B cell (primary cell): Measurements from ENCODE around the gene MYO9B. TPM values are rescaled to one million over a fixed set of nuclear protein-coding genes. Genes with fewer than 3 reads are reported as not detected.

Source experiments
- ATAC-seq: fragments of 200-7000 bp; cut with Tn5 transposase; one replicate; pipeline ENCODE4 v1.10.0; 2021; ENCODE audit warnings: low read depth, mild to moderate bottlenecking, moderate number of reproducible peaks, moderate library complexity
- CTCF ChIA-PET: fragments of 350-600 bp; sonication (Branson Sonifier 250); formaldehyde crosslinking; loops from one replicate; lab custom pipeline; 2021; ENCODE audit warnings: antibody characterized with exemption, inconsistent platforms; lab: Charles Lee
- POLR2A ChIA-PET: fragments of 350-600 bp; sonication (Branson Sonifier 250); formaldehyde crosslinking; loops from one replicate; lab custom pipeline; 2021; ENCODE audit warnings: antibody characterized with exemption; lab: Charles Lee
- DNase-seq: peaks from one replicate; pipeline ENCODE4 v3.0.0; 2013
- H2AFZ ChIP-seq: 2 replicates; pipeline ENCODE4 v1.6.1; 2012; ENCODE audit warnings: mild to moderate bottlenecking, low read depth, low read length; ENCODE audit not compliant: insufficient read depth, poor library complexity, severe bottlenecking
- H3K27ac ChIP-seq, 2 donors: 1 replicate in 1 of 2; 2 replicates in 1 of 2; pipeline ENCODE4 v1.5.1; 2012 to 2013; ENCODE audit warnings: low read length in 2 of 2, mild to moderate bottlenecking in 2 of 2, moderate library complexity in 1 of 2
- H3K27me3 ChIP-seq, 4 experiments: fragments of 200-600 bp in 1 of 4; sonication (generic) in 1 of 4; replicated peaks in 1 of 4; 1 replicate in 2 of 4; 2 replicates in 2 of 4; pipeline versions ENCODE4 v1.6.1 to v1.7.0; 2013 to 2016; ENCODE audit warnings: low read length in 3 of 4, mild to moderate bottlenecking in 2 of 4, mixed read lengths in 1 of 4, moderate library complexity in 1 of 4; ENCODE audit not compliant: insufficient read depth in 4 of 4, control insufficient read depth in 3 of 4; ENCODE audit errors: control extremely low read depth in 1 of 4
- H3K36me3 ChIP-seq, 2 experiments: replicated peaks in 1 of 2; 1 replicate in 1 of 2; 2 replicates in 1 of 2; pipeline versions ENCODE4 v1.6.1 to v1.7.1; 2013; ENCODE audit warnings: low read length in 1 of 2; ENCODE audit not compliant: insufficient read depth in 2 of 2, control insufficient read depth in 1 of 2; ENCODE audit errors: control extremely low read depth in 1 of 2, extremely low read depth in 1 of 2
- H3K4me1 ChIP-seq, 2 donors: fragments of 200-600 bp in 1 of 2; sonication (generic) in 1 of 2; 1 replicate in 1 of 2; 2 replicates in 1 of 2; pipeline versions ENCODE4 v1.5.1 to v1.6.1; 2013 to 2017; ENCODE audit warnings: low read length in 2 of 2; ENCODE audit not compliant: control insufficient read depth in 2 of 2, insufficient read depth in 2 of 2
- H3K4me2 ChIP-seq: replicated peaks from 2 replicates; pipeline ENCODE3; 2012; ENCODE audit warnings: mild to moderate bottlenecking, low read depth, low read length; ENCODE audit not compliant: poor library complexity, severe bottlenecking
- H3K4me3 ChIP-seq, 5 experiments: fragments of 200-600 bp in 1 of 5; sonication (generic) in 1 of 5; 1 replicate in 3 of 5; 2 replicates in 2 of 5; pipeline versions ENCODE4 v1.5.1 to v1.7.0; 2011 to 2016; ENCODE audit warnings: low read length in 4 of 5, mild to moderate bottlenecking in 4 of 5, low read depth in 2 of 5, control low read depth in 1 of 5, moderate library complexity in 1 of 5; ENCODE audit not compliant: insufficient read depth in 1 of 5; ENCODE audit errors: control extremely low read depth in 1 of 5, extremely low read depth in 1 of 5
- H3K79me2 ChIP-seq: fragments of 200-600 bp; sonication (generic); one replicate; pipeline ENCODE4 v1.6.0; 2016; ENCODE audit warnings: low read length; ENCODE audit not compliant: control insufficient read depth, insufficient read depth
- H3K9ac ChIP-seq: fragments of 200-600 bp; sonication (generic); 2 replicates; pipeline ENCODE4 v1.6.1; 2017; ENCODE audit warnings: mild to moderate bottlenecking, low read length, moderate library complexity
- H3K9me3 ChIP-seq, 3 donors: one replicate each; pipeline versions ENCODE4 v1.6.1 to v1.7.1; 2013; ENCODE audit warnings: low read length in 2 of 3; ENCODE audit not compliant: control insufficient read depth in 2 of 3, insufficient read depth in 1 of 3; ENCODE audit errors: control extremely low read depth in 1 of 3
- H4K20me1 ChIP-seq: 2 replicates; pipeline ENCODE4 v1.6.0; 2012; ENCODE audit warnings: mild to moderate bottlenecking, low read length; ENCODE audit not compliant: insufficient read depth, control insufficient read depth, poor library complexity, severe bottlenecking
- H3K27ac Mint-ChIP-seq: one replicate; pipeline ENCODE4 v1.8.0; 2021; ENCODE audit warnings: mixed read lengths
- H3K27me3 Mint-ChIP-seq: one replicate; pipeline ENCODE4 v1.8.0; 2021; ENCODE audit warnings: mixed read lengths
- H3K4me1 Mint-ChIP-seq: one replicate; pipeline ENCODE4 v1.8.0; 2021; ENCODE audit warnings: mixed read lengths
- H3K4me3 Mint-ChIP-seq: one replicate; pipeline ENCODE4 v1.8.0; 2021; ENCODE audit warnings: mixed read lengths
- H3K9me3 Mint-ChIP-seq: one replicate; pipeline ENCODE4 v1.8.0; 2022; ENCODE audit warnings: mixed read lengths; ENCODE audit not compliant: insufficient read depth
- EZH2 ChIP-seq: IDR thresholded peaks from 2 replicates; pipeline ENCODE4 v1.6.1; 2012; ENCODE audit warnings: borderline replicate concordance, low read depth, mild to moderate bottlenecking, moderate library complexity, low read length; ENCODE audit not compliant: insufficient read depth, poor library complexity, severe bottlenecking
- WGBS: methylation state at CpG from one replicate; pipeline ENCODE4 v1.1.5; 2013; ENCODE audit warnings: missing lambda C conversion rate; ENCODE audit not compliant: insufficient coverage; 5-methylcytosine and 5-hydroxymethylcytosine counted together
- intact Hi-C: fragments of 100-400 bp; cut with micrococcal nuclease; formaldehyde crosslinking; loops from one replicate; pipeline ENCODE4 v1.10.0; 2022
- polyA plus RNA-seq: library from polyadenylated mRNA; depleted of rRNA; stranded (reverse); fragments of >200 nt; gene quantifications from 2 replicates; pipeline ENCODE4 v1.2.3, GENCODE V29; 2012
- total RNA-seq, 2 donors: library from RNA; stranded (reverse); fragments of 120-200 nt in 1 of 2; gene quantifications; 1 replicate in 1 of 2; 2 replicates in 1 of 2; pipeline versions ENCODE4 v1.2.3 to v1.2.4, GENCODE V29; 2013 to 2022
- TF ChIP-seq, protein P1 (sequence below): fragments of 200-600 bp; IDR thresholded peaks from one replicate; pipeline ENCODE4 v1.8.0; 2022; ENCODE audit warnings: antibody characterized with exemption, mild to moderate bottlenecking

MYO9B gene
- total and polyA plus RNA-seq, 2 donors (not counting 1 experiment from before 2014, with no cell fraction given), result 256 to 273 TPM

DNA sequence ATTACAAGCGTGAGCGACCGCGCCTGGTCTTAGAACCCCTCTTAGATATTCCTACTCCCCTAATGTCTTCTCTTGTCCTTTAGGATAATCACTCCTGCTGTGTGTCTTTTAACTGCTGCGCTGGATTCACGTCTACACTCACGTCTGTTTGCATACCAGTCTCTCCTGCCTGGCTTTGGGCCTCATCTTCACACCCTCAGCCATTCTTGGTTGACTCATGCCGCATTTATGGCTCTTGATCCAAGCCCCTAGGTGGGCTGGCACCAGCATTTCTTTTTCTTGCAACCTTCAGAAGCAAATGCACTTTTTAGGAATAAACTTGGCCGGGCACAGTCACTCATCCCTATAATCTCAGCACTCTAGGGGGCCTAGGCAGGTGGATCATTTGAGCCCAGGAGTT is 22.7 kb downstream of the MYO9B start:
- ATAC-seq, result no peak
- ChIA-PET CTCF (no interaction called here), POLR2A (interaction anchor here (0.6 kb wide), 1 partner anchor 17 kb away, joined by 5 read pairs; no protein-coding TSS in a partner anchor)
- H2AFZ ChIP-seq, result no peak overlapping the region
- Mint-ChIP-seq H3K27me3 (no peaks in the 10 kb centered on the region), H3K4me3 (no peak overlapping the region), H3K27ac (no peak overlapping the region), H3K4me1 (peaks cover 40% of the 10 kb centered on the region), H3K9me3 (no peaks in the 10 kb centered on the region)
- H3K36me3 ChIP-seq, result peaks cover 2 to 26% of the 10 kb centered on the region in 2 experiments
- no peaks in the 10 kb centered on the region for H3K27me3 ChIP-seq
- DNase-seq, result no peak
- no peak for TF ChIP-seq EZH2
- TF ChIP-seq, protein P1, sequence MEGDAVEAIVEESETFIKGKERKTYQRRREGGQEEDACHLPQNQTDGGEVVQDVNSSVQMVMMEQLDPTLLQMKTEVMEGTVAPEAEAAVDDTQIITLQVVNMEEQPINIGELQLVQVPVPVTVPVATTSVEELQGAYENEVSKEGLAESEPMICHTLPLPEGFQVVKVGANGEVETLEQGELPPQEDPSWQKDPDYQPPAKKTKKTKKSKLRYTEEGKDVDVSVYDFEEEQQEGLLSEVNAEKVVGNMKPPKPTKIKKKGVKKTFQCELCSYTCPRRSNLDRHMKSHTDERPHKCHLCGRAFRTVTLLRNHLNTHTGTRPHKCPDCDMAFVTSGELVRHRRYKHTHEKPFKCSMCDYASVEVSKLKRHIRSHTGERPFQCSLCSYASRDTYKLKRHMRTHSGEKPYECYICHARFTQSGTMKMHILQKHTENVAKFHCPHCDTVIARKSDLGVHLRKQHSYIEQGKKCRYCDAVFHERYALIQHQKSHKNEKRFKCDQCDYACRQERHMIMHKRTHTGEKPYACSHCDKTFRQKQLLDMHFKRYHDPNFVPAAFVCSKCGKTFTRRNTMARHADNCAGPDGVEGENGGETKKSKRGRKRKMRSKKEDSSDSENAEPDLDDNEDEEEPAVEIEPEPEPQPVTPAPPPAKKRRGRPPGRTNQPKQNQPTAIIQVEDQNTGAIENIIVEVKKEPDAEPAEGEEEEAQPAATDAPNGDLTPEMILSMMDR, result no peak
- WGBS, result 94% methylated on average over 9 of the region's 9 CpGs
- peaks cover 99% of the 10 kb centered on the region for H3K79me2 ChIP-seq
- peaks cover 0 to 13% (median 5%) of the 10 kb centered on the region in 3 donors for H3K9me3 ChIP-seq
- H3K4me2 ChIP-seq, result no peak overlapping the region
- intact Hi-C loops, result no loop called here
- H3K4me3 ChIP-seq, result no peak overlapping the region
- peaks cover 92% of the 10 kb centered on the region for H4K20me1 ChIP-seq
- no peak overlapping the region for H3K27ac ChIP-seq
- peaks cover 5 to 19% of the 10 kb centered on the region in 2 donors for H3K4me1 ChIP-seq
- H3K9ac ChIP-seq, result no peak overlapping the region

DNA sequence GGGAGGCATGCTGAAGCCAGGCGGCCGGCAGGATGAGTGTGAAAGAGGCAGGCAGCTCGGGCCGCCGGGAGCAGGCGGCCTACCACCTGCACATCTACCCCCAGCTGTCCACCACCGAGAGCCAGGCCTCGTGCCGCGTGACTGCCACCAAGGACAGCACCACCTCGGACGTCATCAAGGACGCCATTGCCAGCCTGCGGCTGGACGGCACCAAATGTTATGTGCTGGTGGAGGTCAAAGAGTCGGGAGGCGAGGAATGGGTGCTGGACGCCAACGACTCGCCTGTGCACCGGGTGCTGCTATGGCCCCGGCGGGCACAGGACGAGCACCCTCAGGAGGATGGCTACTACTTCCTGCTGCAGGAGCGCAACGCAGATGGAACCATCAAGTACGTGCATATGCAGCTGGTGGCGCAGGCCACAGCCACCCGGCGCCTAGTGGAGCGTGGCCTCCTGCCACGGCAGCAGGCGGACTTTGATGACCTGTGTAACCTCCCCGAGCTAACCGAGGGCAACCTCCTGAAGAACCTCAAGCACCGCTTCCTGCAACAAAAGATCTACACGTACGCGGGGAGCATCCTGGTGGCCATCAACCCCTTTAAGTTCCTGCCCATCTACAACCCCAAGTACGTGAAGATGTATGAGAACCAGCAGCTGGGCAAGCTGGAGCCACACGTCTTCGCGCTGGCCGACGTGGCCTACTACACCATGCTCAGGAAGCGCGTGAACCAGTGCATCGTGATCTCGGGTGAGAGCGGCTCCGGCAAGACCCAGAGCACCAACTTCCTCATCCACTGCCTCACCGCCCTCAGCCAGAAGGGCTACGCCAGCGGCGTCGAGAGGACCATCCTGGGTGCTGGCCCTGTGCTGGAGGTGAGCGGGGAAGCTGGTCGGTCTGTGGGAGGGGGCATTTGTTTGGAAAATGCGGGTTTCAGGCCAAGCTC is 26.4 kb downstream of the MYO9B start:
- Histone ChIP-seq H4K20me1 (peaks cover 77% of the 10 kb centered on the region), H3K9me3 (peaks cover 0 to 16% (median 5%) of the 10 kb centered on the region in 3 donors), H2AFZ (no peak overlapping the region), H3K36me3 (peaks cover 2 to 38% of the 10 kb centered on the region in 2 experiments), H3K79me2 (peaks cover 97% of the 10 kb centered on the region), H3K27me3 (no peaks in the 10 kb centered on the region), H3K4me3 (no peak overlapping the region), H3K4me2 (no peak overlapping the region), H3K9ac (no peak overlapping the region), H3K27ac (peak overlapping the region; percentile 46 to 53), H3K4me1 (peaks cover 37 to 55% of the 10 kb centered on the region in 2 donors)
- Mint-ChIP-seq H3K4me3 (peak overlapping the region; percentile 34), H3K9me3 (no peaks in the 10 kb centered on the region), H3K27me3 (no peaks in the 10 kb centered on the region), H3K27ac (peak overlapping the region; percentile 80), H3K4me1 (peaks cover 59% of the 10 kb centered on the region)
- DNase-seq (peak; percentile 50), ATAC-seq (peak; percentile 38)
- 85% methylated on average over 57 of the region's 59 CpGs for WGBS
- intact Hi-C loops, result no loop called here
- POLR2A ChIA-PET, result interaction anchor here (0.6 to 0.9 kb wide), 2 partner anchors 10 to 18 kb away, joined by 3 to 8 read pairs; no protein-coding TSS in a partner anchor
- CTCF ChIA-PET, result no interaction called here
- TF ChIP-seq, protein P1, result no peak
- TF ChIP-seq EZH2, result no peak
